ENCODE data around the gene KIRREL1.

KIRREL1 gene

GRCh38 chr1:157971769-157972168, 21.7 kb upstream of the KIRREL1 start:
- peaks cover 6% of the 10 kb centered on the region; the same call in 1 of the 2 replicates for H3K27me3 ChIP-seq (ENCODE audit: control insufficient read depth, low read length)
- no peak overlapping the region for H3K4me3 ChIP-seq (ENCODE audit: low read length)
- no peaks in the 10 kb centered on the region for H4K20me1 ChIP-seq (ENCODE audit: control insufficient read depth, insufficient read depth, low read depth, low read length)
- TF ChIP-seq CTCF (IDR thresholded peaks at IDR 0.05; ENCODE audit: low read depth, low read length, poor library complexity, severe bottlenecking): no peak
- no peak for TF ChIP-seq EZH2phosphoT487 (IDR thresholded peaks at IDR 0.05; ENCODE audit: borderline replicate concordance, low read length)
- no peaks in the 10 kb centered on the region for H3K36me3 ChIP-seq (ENCODE audit: control insufficient read depth, low read length)
- H3K9me2 ChIP-seq (replicated peaks; ENCODE audit: control insufficient read depth, low read length): no peaks in the 10 kb centered on the region
- no peaks in the 10 kb centered on the region for H3F3A ChIP-seq (ENCODE audit: control insufficient read depth, insufficient read depth)
- H3K4me2 ChIP-seq (ENCODE audit: low read length): no peak overlapping the region
- no peaks in the 10 kb centered on the region for H3K79me2 ChIP-seq (ENCODE audit: control insufficient read depth, low read length)
- H3K27ac ChIP-seq (ENCODE audit: low read depth, low read length): no peak overlapping the region
- H3K4me1 ChIP-seq (ENCODE audit: control insufficient read depth, low read length): no peaks in the 10 kb centered on the region
- peaks cover 11% of the 10 kb centered on the region for H3K9me3 ChIP-seq (ENCODE audit: control insufficient read depth, insufficient read depth, low read length)

- Histone ChIP-seq H3K27me3 (ENCODE audit: control insufficient read depth, low read length) (peaks cover 10% of the 10 kb centered on the region; the same call in 1 of the 2 replicates), H3K4me2 (ENCODE audit: low read length) (no peak overlapping the region), H3K27ac (ENCODE audit: low read depth, low read length) (no peak overlapping the region), H3K4me3 (ENCODE audit: low read length) (no peak overlapping the region), H3K79me2 (ENCODE audit: control insufficient read depth, low read length) (no peaks in the 10 kb centered on the region), H3K9me3 (ENCODE audit: control insufficient read depth, insufficient read depth, low read length) (peaks cover 11% of the 10 kb centered on the region), H4K20me1 (ENCODE audit: control insufficient read depth, insufficient read depth, low read depth, low read length) (no peaks in the 10 kb centered on the region), H3K9me2 (replicated peaks; ENCODE audit: control insufficient read depth, low read length) (no peaks in the 10 kb centered on the region), H3F3A (ENCODE audit: control insufficient read depth, insufficient read depth) (no peaks in the 10 kb centered on the region), H3K36me3 (ENCODE audit: control insufficient read depth, low read length) (no peaks in the 10 kb centered on the region), H3K4me1 (ENCODE audit: control insufficient read depth, low read length) (no peaks in the 10 kb centered on the region)
- TF ChIP-seq EZH2phosphoT487 (IDR thresholded peaks at IDR 0.05; ENCODE audit: borderline replicate concordance, low read length) (no peak), CTCF (IDR thresholded peaks at IDR 0.05; ENCODE audit: low read depth, low read length, poor library complexity, severe bottlenecking) (no peak)
Observed at GRCh38 chr1:157975228-157975950, 18.1 kb upstream of the KIRREL1 start.

DNA sequence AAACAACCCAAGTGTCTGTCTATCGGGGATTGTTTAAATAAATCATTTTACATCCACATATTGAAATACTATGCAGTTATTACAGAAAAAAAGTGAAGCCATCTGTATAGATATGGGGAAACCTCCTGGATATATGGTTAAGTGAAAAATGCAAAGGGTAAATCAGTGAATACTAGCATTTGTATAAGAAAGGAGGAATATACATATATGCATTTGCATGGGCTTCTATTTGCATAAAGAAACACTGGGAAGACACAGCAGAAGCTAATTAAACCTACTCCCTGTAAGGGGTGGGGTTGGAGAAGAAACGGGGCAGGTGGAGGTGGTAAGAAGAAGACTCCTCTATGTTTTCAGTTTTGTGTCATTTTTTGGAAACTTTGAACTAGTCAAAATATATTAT, 16.6 kb upstream of the KIRREL1 start:
- Histone ChIP-seq H3K9me2 (replicated peaks; ENCODE audit: control insufficient read depth, low read length) (no peaks in the 10 kb centered on the region), H3K9me3 (ENCODE audit: control insufficient read depth, insufficient read depth, low read length) (peaks cover 4% of the 10 kb centered on the region; the same call in 1 of the 2 replicates), H3F3A (ENCODE audit: control insufficient read depth, insufficient read depth) (no peaks in the 10 kb centered on the region), H3K4me3 (ENCODE audit: low read length) (no peak overlapping the region), H4K20me1 (ENCODE audit: control insufficient read depth, insufficient read depth, low read depth, low read length) (no peaks in the 10 kb centered on the region), H3K27me3 (ENCODE audit: control insufficient read depth, low read length) (peaks cover 8% of the 10 kb centered on the region; the same call in 1 of the 2 replicates), H3K27ac (ENCODE audit: low read depth, low read length) (no peak overlapping the region), H3K4me2 (ENCODE audit: low read length) (no peak overlapping the region), H3K4me1 (ENCODE audit: control insufficient read depth, low read length) (no peaks in the 10 kb centered on the region), H3K36me3 (ENCODE audit: control insufficient read depth, low read length) (no peaks in the 10 kb centered on the region), H3K79me2 (ENCODE audit: control insufficient read depth, low read length) (no peaks in the 10 kb centered on the region)
- TF ChIP-seq EZH2phosphoT487 (IDR thresholded peaks at IDR 0.05; ENCODE audit: borderline replicate concordance, low read length): no peak
- no peak for TF ChIP-seq CTCF (IDR thresholded peaks at IDR 0.05; ENCODE audit: low read depth, low read length, poor library complexity, severe bottlenecking)
